ENCODE measurements around the gene VIPR2.

- TF ChIP-seq POLR2A (IDR thresholded peaks at IDR 0.05; ENCODE audit: low read depth, low read length), result no peak
- no peak for TF ChIP-seq POLR2AphosphoS5 (IDR thresholded peaks at IDR 0.05; ENCODE audit: low read depth, low read length)
- TF ChIP-seq TAF1 (IDR thresholded peaks at IDR 0.05; ENCODE audit: low read depth, low read length), result no peak
- no peak for TF ChIP-seq POU2F2 (IDR thresholded peaks at IDR 0.05; ENCODE audit: low read depth, low read length)
- no peak for TF ChIP-seq PAX5 (IDR thresholded peaks at IDR 0.05; ENCODE audit: insufficient read depth, low read length, severe bottlenecking)
Measured at GRCh38 chr7:159177284-159177953, 32.8 kb upstream of the VIPR2 start.
